Liver (tissue), 3 donors: ENCODE measurements around the gene MED27.

Source experiments
- ATF3 ChIP-seq: IDR thresholded peaks from 2 replicates; pipeline ENCODE4 v1.6.1; 2016; ENCODE audit warnings: antibody characterized with exemption
- CTCF ChIP-seq: fragments of 150-350 bp; IDR thresholded peaks from 2 replicates; pipeline ENCODE4 v1.5.1; 2017; ENCODE audit warnings: improper control_type of control experiment, low read depth, low read length; ENCODE audit not compliant: missing input control
- MAX ChIP-seq: IDR thresholded peaks from 2 replicates; pipeline ENCODE4 v1.6.1; 2016; ENCODE audit warnings: antibody characterized with exemption
- RAD21 ChIP-seq, 2 donors: IDR thresholded peaks; 2 replicates each; pipeline ENCODE4 v1.6.1; 2016; ENCODE audit warnings: antibody characterized with exemption in 2 of 2, mild to moderate bottlenecking in 2 of 2
- TAF1 ChIP-seq: conservative IDR thresholded peaks from 2 replicates; pipeline ENCODE4 v1.6.1; 2016; ENCODE audit warnings: antibody characterized with exemption, mild to moderate bottlenecking
- ZBTB33 ChIP-seq: IDR thresholded peaks from 2 replicates; pipeline ENCODE4 v1.6.1; 2016; ENCODE audit warnings: antibody characterized with exemption
- donor health status: healthy.
- donor health status: healthy.

GRCh38 chr9:131951905-131952304 lies 127.8 kb downstream of the MED27 start:
- TF ChIP-seq CTCF (no peak), TAF1 (no peak), ZBTB33 (no peak), MAX (no peak), ATF3 (no peak), RAD21 (IDR thresholded peaks at IDR 0.05) (no peak)
